ENCODE results near the gene PPP3CA. TPM values are rescaled to one million over a fixed set of nuclear protein-coding genes. Genes with fewer than 3 reads are reported as not detected.
A peak's percentile ranks its signal among the peaks of the same experiment; 100 is the strongest.

PPP3CA gene
- total and polyA plus RNA-seq, 2 experiments from 2014 or later = 42.3 to 42.8 TPM

- Histone ChIP-seq H3K79me2 (ENCODE audit: insufficient read depth) (peaks cover 98% of the 10 kb centered on the region), H3K36me3 (ENCODE audit: low read depth) (no peaks in the 10 kb centered on the region)
Observed at GRCh38 chr4:101259876-101260275, 87.5 kb downstream of the PPP3CA start.

GRCh38 chr4:101258883-101259282 is 88.4 kb downstream of the PPP3CA start:
- in situ Hi-C loops (cut with MboI) = no loop called here
- H3K4me2 ChIP-seq (ENCODE audit: unreplicated experiment) = no peak overlapping the region
- no peaks in the 10 kb centered on the region for H3K9me2 ChIP-seq (ENCODE audit: insufficient read depth)
- no peak overlapping the region for H3K27ac ChIP-seq
- H3K27me3 ChIP-seq (replicated peaks; ENCODE audit: insufficient read depth) = no peaks in the 10 kb centered on the region
- H4K20me1 ChIP-seq (ENCODE audit: insufficient read depth) = no peaks in the 10 kb centered on the region; the same call in 1 of the 2 replicates
- H3K79me2 ChIP-seq (ENCODE audit: insufficient read depth) = peaks cover 98% of the 10 kb centered on the region
- no peak for DNase-seq
- no peak overlapping the region for H3K9ac ChIP-seq
- no peaks in the 10 kb centered on the region for H3K9me3 ChIP-seq (ENCODE audit: low read depth)
- H3K4me3 ChIP-seq = no peak overlapping the region
- TF ChIP-seq EZH2 (IDR thresholded peaks at IDR 0.05; ENCODE audit: insufficient read depth, poor library complexity, severe bottlenecking) (no peak), EZH2phosphoT487 (IDR thresholded peaks at IDR 0.05; ENCODE audit: insufficient read depth, low read depth) (no peak)
- H3K36me3 ChIP-seq (ENCODE audit: low read depth) = no peaks in the 10 kb centered on the region
- H3F3A ChIP-seq (ENCODE audit: insufficient read depth) = 0 out of 2 replicates have a peak, but pooled peaks cover 6% of the 10 kb centered on the region
- H3K4me1 ChIP-seq (ENCODE audit: insufficient read depth) = peaks cover 26% of the 10 kb centered on the region
- WGBS, 2 experiments (ENCODE audit: low coverage in 1 of 2, low lambda C conversion rate in 2 of 2, missing lambda C conversion rate in 2 of 2) = 60 to 62% methylated on average over 2 of the region's 2 CpGs
- no peak overlapping the region for H2AFZ ChIP-seq

More at GRCh38 chr4:101259876-101260275, 87.5 kb downstream of the PPP3CA start:
- H4K20me1 ChIP-seq (ENCODE audit: insufficient read depth) = no peaks in the 10 kb centered on the region; the same call in 1 of the 2 replicates
- TF ChIP-seq EZH2phosphoT487 (IDR thresholded peaks at IDR 0.05; ENCODE audit: insufficient read depth, low read depth) (no peak), EZH2 (IDR thresholded peaks at IDR 0.05; ENCODE audit: insufficient read depth, poor library complexity, severe bottlenecking) (no peak)
- no peak overlapping the region for H3K27ac ChIP-seq
- peak overlapping the region; percentile 17; the same call in 1 of the 2 replicates for H3K9ac ChIP-seq
- H3K4me3 ChIP-seq = peak overlapping the region; percentile 62
- peak; percentile 61 for DNase-seq
- in situ Hi-C loops (cut with MboI) = no loop called here
- peaks cover 26% of the 10 kb centered on the region for H3K4me1 ChIP-seq (ENCODE audit: insufficient read depth)
- no peak overlapping the region; the same call in 1 of the 2 replicates for H2AFZ ChIP-seq
- H3K27me3 ChIP-seq (replicated peaks; ENCODE audit: insufficient read depth) = no peaks in the 10 kb centered on the region
- no peaks in the 10 kb centered on the region for H3K9me3 ChIP-seq (ENCODE audit: low read depth)
- H3K4me2 ChIP-seq (ENCODE audit: unreplicated experiment) = peak overlapping the region; percentile 83
- 0 out of 2 replicates have a peak, but pooled peaks cover 6% of the 10 kb centered on the region for H3F3A ChIP-seq (ENCODE audit: insufficient read depth)
- WGBS, 2 experiments (ENCODE audit: low coverage in 1 of 2, low lambda C conversion rate in 2 of 2, missing lambda C conversion rate in 2 of 2) = 11 to 13% methylated on average over 4 of the region's 4 CpGs
- no peaks in the 10 kb centered on the region for H3K9me2 ChIP-seq (ENCODE audit: insufficient read depth)

GRCh38 chr4:101256222-101256621 is 91.1 kb downstream of the PPP3CA start:
- Histone ChIP-seq H4K20me1 (ENCODE audit: insufficient read depth) (no peaks in the 10 kb centered on the region; the same call in 1 of the 2 replicates), H3K4me1 (ENCODE audit: insufficient read depth) (peaks cover 26% of the 10 kb centered on the region), H3K79me2 (ENCODE audit: insufficient read depth) (peaks cover 97% of the 10 kb centered on the region)

GRCh38 chr4:101254776-101255175 is 92.5 kb downstream of the PPP3CA start:
- no peak for TF ChIP-seq EZH2 (IDR thresholded peaks at IDR 0.05; ENCODE audit: insufficient read depth, poor library complexity, severe bottlenecking)
- TF ChIP-seq EZH2phosphoT487 (IDR thresholded peaks at IDR 0.05; ENCODE audit: insufficient read depth, low read depth) = no peak
- peaks cover 14% of the 10 kb centered on the region for H3K4me1 ChIP-seq (ENCODE audit: insufficient read depth)
- no peak for DNase-seq
- no peaks in the 10 kb centered on the region for H3K36me3 ChIP-seq (ENCODE audit: low read depth)
- H3K4me3 ChIP-seq = no peak overlapping the region
- H3K9ac ChIP-seq = no peak overlapping the region
- no peak overlapping the region for H3K27ac ChIP-seq
- no peak overlapping the region for H3K4me2 ChIP-seq (ENCODE audit: unreplicated experiment)
- in situ Hi-C loops (cut with MboI) = no loop called here
- H4K20me1 ChIP-seq (ENCODE audit: insufficient read depth) = no peaks in the 10 kb centered on the region; the same call in 1 of the 2 replicates
- no peaks in the 10 kb centered on the region for H3K9me2 ChIP-seq (ENCODE audit: insufficient read depth)
- 0 out of 2 replicates have a peak, but pooled peaks cover 3% of the 10 kb centered on the region for H3F3A ChIP-seq (ENCODE audit: insufficient read depth)
- H3K79me2 ChIP-seq (ENCODE audit: insufficient read depth) = peaks cover 97% of the 10 kb centered on the region
- H3K27me3 ChIP-seq (replicated peaks; ENCODE audit: insufficient read depth) = no peaks in the 10 kb centered on the region
- no peaks in the 10 kb centered on the region for H3K9me3 ChIP-seq (ENCODE audit: low read depth)
- 49% methylated on average over 4 of the region's 4 CpGs for WGBS, 2 experiments (ENCODE audit: low coverage in 1 of 2, low lambda C conversion rate in 2 of 2, missing lambda C conversion rate in 2 of 2)
- H2AFZ ChIP-seq = no peak overlapping the region

More at GRCh38 chr4:101256222-101256621, 91.1 kb downstream of the PPP3CA start:
- Histone ChIP-seq H3K4me3 (no peak overlapping the region), H3K9ac (no peak overlapping the region), H3K27me3 (replicated peaks; ENCODE audit: insufficient read depth) (no peaks in the 10 kb centered on the region), H3K4me2 (ENCODE audit: unreplicated experiment) (no peak overlapping the region), H3K9me3 (ENCODE audit: low read depth) (no peaks in the 10 kb centered on the region), H3K36me3 (ENCODE audit: low read depth) (no peaks in the 10 kb centered on the region), H3F3A (ENCODE audit: insufficient read depth) (0 out of 2 replicates have a peak, but pooled peaks cover 6% of the 10 kb centered on the region), H3K27ac (no peak overlapping the region), H3K9me2 (ENCODE audit: insufficient read depth) (no peaks in the 10 kb centered on the region), H2AFZ (no peak overlapping the region)
- in situ Hi-C loops (cut with MboI) = no loop called here
- no peak for DNase-seq
- TF ChIP-seq EZH2 (IDR thresholded peaks at IDR 0.05; ENCODE audit: insufficient read depth, poor library complexity, severe bottlenecking) (no peak), EZH2phosphoT487 (IDR thresholded peaks at IDR 0.05; ENCODE audit: insufficient read depth, low read depth) (no peak)
